CD1c-positive myeloid dendritic cell (primary cell): ENCODE data around the gene ZNF276.
A peak's percentile ranks its signal among the peaks of the same experiment; 100 is the strongest.
"Not testable (repeated sequence)": the region's sequence is repeated elsewhere in the genome, so short reads cannot be mapped to it uniquely, and the experiment has no call there.

ENCODE experiments used
- DNase-seq: peaks from one replicate; pipeline ENCODE4 v3.0.0-alpha.2; 2016; ENCODE audit errors: extremely low spot score

ZNF276 gene

DNA sequence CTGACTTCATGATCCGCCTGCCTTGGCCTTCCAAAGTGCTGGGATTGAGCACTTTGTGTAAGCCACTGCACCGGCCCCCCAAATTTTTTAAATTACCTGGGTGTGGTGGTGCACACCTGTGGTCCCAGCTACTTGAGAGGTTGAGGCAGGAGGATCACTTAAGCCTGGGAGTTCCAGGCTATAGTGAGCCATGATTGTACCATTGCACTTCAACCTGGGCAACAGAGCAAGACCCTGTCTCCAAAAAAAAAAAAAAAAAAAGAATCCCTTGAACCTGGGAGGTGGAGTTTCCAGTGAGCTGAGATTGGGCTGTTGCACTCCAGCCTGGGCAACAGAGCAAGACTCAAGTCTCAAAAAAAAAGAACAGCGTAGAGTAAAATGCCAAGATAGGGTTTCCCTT, 15.2 kb downstream of the ZNF276 start:
- DNase-seq, result no peak

DNA sequence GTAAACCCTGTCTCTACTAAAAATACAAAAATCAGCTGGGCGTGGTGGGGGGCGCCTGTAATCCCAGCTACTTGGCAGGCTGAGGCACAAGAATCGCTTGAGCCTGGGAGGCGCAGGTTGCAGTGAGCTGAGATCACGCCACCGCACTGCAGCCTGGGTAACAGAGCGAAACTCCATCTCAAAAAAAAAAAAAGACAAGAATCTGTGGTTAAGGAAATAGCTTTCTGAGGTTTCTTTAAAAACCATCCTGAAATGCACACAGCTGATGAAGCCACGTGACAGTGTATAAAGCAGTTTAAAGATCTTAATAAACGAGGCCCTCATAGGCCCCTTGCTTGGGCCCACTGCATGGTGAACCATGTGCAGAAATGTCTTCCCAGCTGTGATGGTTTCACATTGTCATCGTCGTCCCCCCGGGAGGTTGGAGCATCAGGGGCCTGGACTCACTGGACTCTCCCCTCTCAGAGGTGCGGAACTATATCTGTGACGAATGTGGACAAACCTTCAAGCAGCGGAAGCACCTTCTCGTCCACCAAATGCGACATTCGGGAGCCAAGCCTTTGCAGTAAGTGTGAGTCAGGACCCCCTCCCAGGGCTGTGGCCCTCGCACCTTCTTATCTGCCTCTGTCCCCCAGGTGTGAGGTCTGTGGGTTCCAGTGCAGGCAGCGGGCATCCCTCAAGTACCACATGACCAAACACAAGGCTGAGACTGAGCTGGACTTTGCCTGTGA, 16.2 kb downstream of the ZNF276 start:
- DNase-seq, result peak; percentile 32

DNA sequence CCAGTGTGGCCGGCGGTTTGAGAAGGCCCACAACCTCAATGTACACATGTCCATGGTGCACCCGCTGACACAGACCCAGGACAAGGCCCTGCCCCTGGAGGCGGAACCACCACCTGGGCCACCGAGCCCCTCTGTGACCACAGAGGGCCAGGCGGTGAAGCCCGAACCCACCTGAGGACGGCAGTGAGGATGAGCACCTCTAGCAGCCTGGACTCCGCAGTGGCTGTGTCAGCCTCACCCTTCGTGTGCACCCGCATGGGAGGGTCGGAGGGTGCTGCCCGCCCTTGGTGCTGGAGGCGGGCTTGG, 16.7 kb downstream of the ZNF276 start:
- DNase-seq, result no peak

GRCh38 chr16:89738538-89739317, 17.4 kb downstream of the ZNF276 start:
- DNase-seq, result no peak

DNA sequence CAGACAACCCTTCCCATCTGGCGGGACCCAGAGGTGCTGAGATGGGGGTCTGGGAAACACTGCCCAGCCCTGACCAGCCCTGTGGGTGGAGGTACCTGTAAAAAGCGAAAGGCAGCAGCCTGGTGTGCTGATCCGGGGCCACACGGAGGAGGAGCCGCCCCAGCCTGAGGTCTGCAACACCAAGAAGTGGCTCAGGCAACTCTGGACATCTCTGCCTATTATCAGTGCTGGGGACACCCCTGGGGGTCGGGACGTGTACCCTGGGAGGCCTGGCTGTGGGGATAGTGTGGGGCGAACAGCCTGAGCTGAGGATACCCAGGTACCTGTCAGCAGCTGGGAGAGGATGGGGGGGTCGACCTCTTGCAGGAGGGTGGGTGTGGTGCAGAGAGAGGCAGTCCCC, 18.0 kb downstream of the ZNF276 start:
- no peak for DNase-seq

DNA sequence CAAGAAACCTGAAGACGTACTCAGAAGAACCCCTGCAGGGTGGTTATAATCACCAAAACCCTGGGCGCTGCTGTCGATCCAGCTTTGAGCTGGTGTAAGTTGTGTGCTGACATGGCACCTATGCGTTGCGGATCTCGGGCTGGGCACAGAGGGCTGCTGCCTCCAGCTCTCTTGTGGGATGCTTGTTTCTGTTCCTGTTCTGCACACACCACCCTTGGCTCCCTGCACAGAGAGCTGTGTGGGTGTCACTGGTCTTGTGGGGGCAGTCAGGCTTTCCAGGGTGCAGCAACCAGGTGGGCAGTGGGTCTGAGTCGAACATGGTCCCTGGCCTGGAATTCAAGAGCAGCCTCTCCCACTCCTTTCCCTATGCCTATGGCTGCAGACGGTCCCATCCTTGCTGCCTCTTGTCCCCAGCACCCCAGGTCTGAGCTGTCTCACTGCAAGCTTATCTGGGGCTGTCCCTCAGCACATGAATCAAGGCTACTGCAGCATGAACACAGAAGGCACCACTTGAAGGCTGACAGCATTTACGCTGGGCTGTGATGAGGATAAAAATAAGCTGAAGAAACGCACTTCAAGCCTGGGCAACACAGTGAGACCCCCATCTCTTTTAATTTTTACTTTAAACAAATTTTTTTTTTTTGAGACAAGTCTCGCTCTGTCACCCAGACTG, 20.1 kb downstream of the ZNF276 start:
- peak; percentile 65 for DNase-seq

DNA sequence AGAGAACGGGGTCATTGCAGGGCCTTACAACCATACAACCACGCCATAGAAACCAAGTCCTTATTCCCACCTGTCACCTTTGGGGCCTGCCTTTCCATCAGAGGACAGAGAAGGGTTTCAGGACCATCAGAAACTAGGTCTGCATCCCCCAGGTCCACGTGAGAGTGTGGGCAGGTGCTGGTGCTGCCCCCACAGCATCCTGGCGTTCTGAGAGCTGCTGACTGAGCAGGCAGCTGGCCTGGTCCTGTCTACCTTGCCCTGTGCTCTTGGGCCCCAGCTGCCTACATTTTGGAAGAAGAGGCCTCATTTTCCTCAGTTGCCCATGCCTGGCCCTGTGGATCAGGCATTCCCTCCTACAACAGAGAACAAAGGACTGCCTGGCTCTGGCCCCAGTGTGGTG, 21.6 kb downstream of the ZNF276 start:
- DNase-seq, result no peak

GRCh38 chr16:89744813-89745212, 23.5 kb downstream of the ZNF276 start:
- no peak for DNase-seq

GRCh38 chr16:89746043-89746442, 24.7 kb downstream of the ZNF276 start:
- DNase-seq, result no peak

DNA sequence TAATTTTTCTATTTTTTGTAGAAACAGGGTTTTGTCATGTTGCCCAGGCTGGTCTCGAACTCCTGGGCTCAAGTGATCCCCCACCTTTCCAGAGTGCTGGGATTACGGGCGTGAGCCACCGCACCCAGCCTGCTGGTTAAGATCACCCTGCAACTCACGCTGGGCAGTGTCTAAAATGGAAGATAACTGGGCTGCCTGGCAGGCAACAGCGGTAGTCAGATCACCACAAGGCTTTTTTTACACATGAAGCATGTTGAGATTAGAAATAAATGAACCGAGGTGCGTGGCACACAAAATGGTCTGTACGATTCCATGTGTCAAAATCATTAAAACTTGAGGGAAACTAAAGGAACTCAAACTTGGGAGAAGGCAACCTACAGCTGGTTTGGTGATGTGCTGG, 26.7 kb downstream of the ZNF276 start:
- DNase-seq, result no peak

- peak; percentile 34 for DNase-seq
Measured at GRCh38 chr16:89748921-89749320, 27.6 kb downstream of the ZNF276 start.

GRCh38 chr16:89749637-89750036, 28.3 kb downstream of the ZNF276 start:
- DNase-seq, result peak; percentile 81

DNA sequence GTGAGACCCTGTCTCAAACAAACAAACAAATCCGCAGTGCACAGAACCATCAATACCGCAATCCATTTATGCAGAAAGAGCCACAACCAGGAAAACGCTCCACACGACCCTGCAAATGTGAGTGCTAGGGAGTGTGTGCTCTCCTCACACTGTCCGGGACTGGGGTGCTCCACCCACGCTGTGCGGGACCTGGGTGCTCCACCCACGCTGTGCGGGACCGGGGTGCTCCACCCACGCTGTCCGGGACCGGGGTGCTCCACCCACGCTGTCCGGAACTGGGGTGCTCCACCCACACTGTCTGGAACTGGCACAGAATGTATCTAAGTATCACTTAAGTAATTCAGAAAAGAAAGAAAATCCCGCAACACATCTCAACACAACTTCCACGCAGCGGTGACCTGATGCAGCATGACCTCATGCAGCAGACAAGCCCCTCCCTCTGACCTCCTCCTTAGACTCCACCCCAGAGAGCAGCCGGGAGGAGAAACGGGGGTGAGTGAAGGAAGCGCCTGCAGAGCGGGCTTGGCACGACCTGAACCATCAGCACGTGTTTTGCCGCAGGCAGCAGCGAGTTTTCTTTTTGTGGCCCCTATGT, 38.5 kb downstream of the ZNF276 start:
- DNase-seq, result peak; percentile 21

- peak; percentile 19 for DNase-seq
Measured at GRCh38 chr16:89761304-89761922, 40.1 kb downstream of the ZNF276 start.

DNA sequence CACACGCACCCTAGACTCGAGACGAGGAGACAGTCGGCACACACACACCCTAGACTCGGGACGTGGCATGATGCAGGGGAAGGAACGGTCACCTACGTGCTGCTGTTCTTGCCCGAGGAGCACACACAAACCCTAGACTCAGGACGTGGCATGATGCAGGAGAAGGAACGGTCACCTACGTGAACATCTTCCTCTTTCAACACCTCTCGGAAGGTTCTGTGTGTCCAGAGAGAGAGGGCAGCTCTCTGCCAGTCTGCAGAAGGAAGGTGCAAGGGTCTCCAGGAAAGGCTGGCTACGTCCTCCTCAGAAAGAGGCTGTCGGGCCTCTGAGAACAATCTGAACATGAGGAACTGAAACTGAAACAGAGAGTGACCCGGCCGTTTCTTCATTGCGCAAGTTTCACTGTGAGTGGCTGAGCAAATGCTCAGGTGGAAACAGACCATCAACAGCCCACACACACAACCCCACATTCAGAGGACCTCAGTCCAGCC, 43.4 kb downstream of the ZNF276 start:
- peak; percentile 94 for DNase-seq

GRCh38 chr16:89765292-89765830, 44.0 kb downstream of the ZNF276 start:
- no peak for DNase-seq

GRCh38 chr16:89770367-89770766, 49.0 kb downstream of the ZNF276 start:
- no peak for DNase-seq

GRCh38 chr16:89775223-89775622, 53.9 kb downstream of the ZNF276 start:
- DNase-seq, result no peak

DNA sequence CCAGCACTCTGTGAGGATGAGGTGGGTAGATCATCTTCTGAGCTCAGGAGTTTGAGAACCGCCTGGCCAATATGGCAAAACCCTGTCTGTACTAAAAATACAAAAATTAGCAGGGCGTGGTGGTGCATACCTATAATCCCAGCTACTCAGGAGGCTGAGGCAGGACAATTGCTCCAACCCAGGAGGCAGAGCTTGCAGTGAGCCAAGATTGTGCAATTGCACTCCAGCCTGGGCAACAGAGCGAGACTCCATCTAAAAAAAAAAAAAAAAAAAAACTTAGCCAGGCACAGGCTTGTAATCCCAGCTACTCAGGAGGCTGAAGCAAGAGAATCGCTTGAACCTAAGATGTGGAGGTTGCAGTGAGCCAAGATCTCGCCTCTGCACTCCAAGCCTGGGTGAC, 56.9 kb downstream of the ZNF276 start:
- not testable (repeated sequence) for DNase-seq

DNA sequence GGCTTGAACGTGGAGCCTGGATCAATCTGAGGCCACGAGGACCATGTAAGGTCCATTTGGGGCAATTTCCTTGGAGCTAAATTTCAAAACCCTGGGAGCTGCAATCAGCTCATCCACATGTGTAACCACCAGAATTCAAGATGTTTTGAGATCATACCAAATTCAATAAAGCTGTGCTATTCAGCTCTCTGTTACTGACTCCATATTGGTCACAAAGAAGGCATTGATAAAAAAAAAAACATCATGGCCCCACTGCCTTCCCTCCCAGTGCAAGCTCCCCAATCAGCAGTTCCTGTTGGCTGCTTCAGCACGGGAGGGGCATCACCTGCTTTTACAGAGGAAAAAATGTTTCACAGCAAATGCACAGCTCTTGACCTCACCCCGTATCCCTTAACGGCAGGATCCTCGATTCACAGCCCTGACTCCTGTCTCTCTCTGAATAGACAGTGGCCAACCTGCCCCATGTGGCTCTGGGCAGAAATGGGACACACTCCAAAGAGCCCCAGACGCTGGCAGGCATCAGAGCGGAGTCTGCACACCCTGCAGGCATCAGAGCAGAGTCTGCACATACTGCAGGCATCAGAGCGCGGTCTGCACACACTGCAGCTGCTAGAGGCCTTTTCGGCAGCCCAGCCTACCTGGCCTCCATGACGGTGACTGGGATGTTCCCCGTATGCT, 58.0 kb downstream of the ZNF276 start:
- no peak for DNase-seq

GRCh38 chr16:89779909-89780305, 58.6 kb downstream of the ZNF276 start:
- no peak for DNase-seq
